ENCODE measurements around the gene KRT12. TPM values are rescaled to one million over a fixed set of nuclear protein-coding genes. Genes with fewer than 3 reads are reported as not detected.

KRT12 gene
- total and polyA plus RNA-seq, 9 of the 15 experiments (the other 6 are each of a cell fraction or from before 2014, with no cell fraction given), result 0.18 to 7.0 (median 2.2) TPM

- TF ChIP-seq ZFPM2 (CRISPR knock-in tag; IDR thresholded peaks at IDR 0.05), result no peak
- TF ChIP-seq ZNF41 (CRISPR knock-in tag; conservative IDR thresholded peaks at IDR 0.05), result no peak
- peak in 1 of 2 experiments; percentile 32; a peak in 1 of 4 replicates for TF ChIP-seq RCOR1 (IDR thresholded peaks at IDR 0.05; ENCODE audit: borderline replicate concordance in 1 of 2, low read depth in 2 of 2, low read length in 2 of 2)
- peak; percentile 93 for TF ChIP-seq EHMT2 (IDR thresholded peaks at IDR 0.05)
- TF ChIP-seq XRCC3 (IDR thresholded peaks at IDR 0.05), result no peak
- TF ChIP-seq TAF1 (IDR thresholded peaks at IDR 0.05; ENCODE audit: control insufficient read depth, extremely low read depth, insufficient read depth, low read length, severe bottlenecking), result no peak
- peak; percentile 19; the same call in 1 of the 2 replicates for TF ChIP-seq ZBTB7A (IDR thresholded peaks at IDR 0.05; ENCODE audit: borderline replicate concordance, control insufficient read depth, low read depth, low read length)
- no peak for TF ChIP-seq THAP12 (CRISPR knock-in tag; IDR thresholded peaks at IDR 0.05)
- TF ChIP-seq ZNF561 (CRISPR knock-in tag; conservative IDR thresholded peaks at IDR 0.05), result no peak
- TF ChIP-seq ZNF146 (CRISPR knock-in tag; IDR thresholded peaks at IDR 0.05; ENCODE audit: unreplicated experiment), result no peak
- no peak for TF ChIP-seq DPF2 (IDR thresholded peaks at IDR 0.05)
- TF ChIP-seq TARDBP (IDR thresholded peaks at IDR 0.05), result no peak
- TF ChIP-seq FOXK1 (CRISPR knock-in tag; IDR thresholded peaks at IDR 0.05; ENCODE audit: borderline replicate concordance), result no peak
- no peak for TF ChIP-seq SP1 (CRISPR knock-in tag; IDR thresholded peaks at IDR 0.05)
- no peak for TF ChIP-seq MEF2D (tag; conservative IDR thresholded peaks at IDR 0.05; ENCODE audit: low read depth)
- TF ChIP-seq ZMIZ1 (IDR thresholded peaks at IDR 0.05; ENCODE audit: low read depth in 2 of 2, low read length in 2 of 2), result no peak
- TF ChIP-seq ARNT (IDR thresholded peaks at IDR 0.05), result no peak
- no peak for TF ChIP-seq ZNF780A (CRISPR knock-in tag; IDR thresholded peaks at IDR 0.05)
- TF ChIP-seq KAT7 (CRISPR knock-in tag; IDR thresholded peaks at IDR 0.05; ENCODE audit: borderline replicate concordance), result no peak
- TF ChIP-seq PCBP2 (IDR thresholded peaks at IDR 0.05; ENCODE audit: low read depth, low read length, poor library complexity, severe bottlenecking), result no peak
- TF ChIP-seq ZNF212 (CRISPR knock-in tag; IDR thresholded peaks at IDR 0.05), result no peak
- no peak for TF ChIP-seq ZNF224 (CRISPR knock-in tag; IDR thresholded peaks at IDR 0.05)
- TF ChIP-seq SIN3A (IDR thresholded peaks at IDR 0.05; ENCODE audit: borderline replicate concordance in 2 of 2, control insufficient read depth in 1 of 2, low read depth in 2 of 2, low read length in 2 of 2), result peak in 1 of 2 experiments; percentile 79; a peak in 1 of 4 replicates
- TF ChIP-seq SP2 (IDR thresholded peaks at IDR 0.05; ENCODE audit: extremely low read depth, low read depth, low read length, poor library complexity, severe bottlenecking), result no peak
Observed at GRCh38 chr17:40822132-40822812, 44.8 kb downstream of the KRT12 start, which contains the start of gene KRT10 (continued).
